H9 (cell line): Measurements from ENCODE around the gene ACOT2. TPM values are rescaled to one million over a fixed set of nuclear protein-coding genes. Genes with fewer than 3 reads are reported as not detected.

Source experiments
- DNase-seq: peaks from one replicate; pipeline ENCODE4 v3.0.0-alpha.2; 2017
- H2AFZ ChIP-seq: one replicate; pipeline ENCODE4 v1.6.1; 2013; ENCODE audit warnings: mild to moderate bottlenecking, low read length, control low read depth, moderate library complexity
- H2AK5ac ChIP-seq: 2 replicates; pipeline ENCODE4 v1.6.1; 2013; ENCODE audit warnings: low read length, control low read depth, mixed read lengths; ENCODE audit not compliant: insufficient read length
- H2BK120ac ChIP-seq: one replicate; pipeline ENCODE4 v1.6.1; 2013; ENCODE audit warnings: low read depth, mild to moderate bottlenecking, low read length, control low read depth, inconsistent platforms; ENCODE audit not compliant: poor library complexity, severe bottlenecking
- H2BK12ac ChIP-seq: 2 replicates; pipeline ENCODE4 v1.6.1; 2013; ENCODE audit warnings: low read length, control low read depth, mixed read lengths, low read depth; ENCODE audit not compliant: insufficient read length
- H2BK15ac ChIP-seq: 2 replicates; pipeline ENCODE4 v1.6.1; 2013; ENCODE audit warnings: low read depth, low read length, control low read depth
- H2BK20ac ChIP-seq: one replicate; pipeline ENCODE4 v1.6.1; 2013; ENCODE audit warnings: low read depth, mild to moderate bottlenecking, low read length, control low read depth, inconsistent platforms; ENCODE audit not compliant: poor library complexity, severe bottlenecking
- H2BK5ac ChIP-seq: 2 replicates; pipeline ENCODE4 v1.6.1; 2013; ENCODE audit warnings: low read length, control low read depth, mixed read lengths; ENCODE audit not compliant: insufficient read length
- H3K14ac ChIP-seq: 2 replicates; pipeline ENCODE4 v1.6.1; 2013; ENCODE audit warnings: low read length, control low read depth; ENCODE audit not compliant: insufficient read depth
- H3K18ac ChIP-seq: 2 replicates; pipeline ENCODE4 v1.6.1; 2013; ENCODE audit warnings: low read depth, mild to moderate bottlenecking, mixed read lengths, low read length, control low read depth; ENCODE audit not compliant: insufficient read length
- H3K23ac ChIP-seq: 2 replicates; pipeline ENCODE4 v1.6.1; 2013; ENCODE audit warnings: low read length, control low read depth, mixed read lengths, low read depth; ENCODE audit not compliant: insufficient read length
- H3K23me2 ChIP-seq: 2 replicates; pipeline ENCODE4 v1.6.1; 2013; ENCODE audit warnings: low read depth, mild to moderate bottlenecking, mixed read lengths, low read length, control low read depth; ENCODE audit not compliant: insufficient read length, poor library complexity, severe bottlenecking
- H3K27ac ChIP-seq: 2 replicates; pipeline ENCODE4 v1.5.1; 2013; ENCODE audit warnings: low read length, control low read depth, mixed read lengths, low read depth; ENCODE audit not compliant: insufficient read length
- H3K27me3 ChIP-seq: 2 replicates; pipeline ENCODE4 v1.6.1; 2013; ENCODE audit warnings: low read length, control low read depth, inconsistent platforms; ENCODE audit not compliant: insufficient read depth
- H3K4ac ChIP-seq: 2 replicates; pipeline ENCODE4 v1.6.1; 2013; ENCODE audit warnings: low read depth, mild to moderate bottlenecking, control low read depth, inconsistent platforms, low read length, moderate library complexity
- H3K4me1 ChIP-seq: 2 replicates; pipeline ENCODE4 v1.6.1; 2013; ENCODE audit warnings: low read length, control low read depth, inconsistent platforms; ENCODE audit not compliant: insufficient read depth
- H3K4me2 ChIP-seq: 2 replicates; pipeline ENCODE4 v1.6.1; 2013; ENCODE audit warnings: low read length, control low read depth, mixed read lengths; ENCODE audit not compliant: insufficient read length, insufficient read depth
- H3K56ac ChIP-seq: 2 replicates; pipeline ENCODE4 v1.6.1; 2013; ENCODE audit warnings: low read depth, mild to moderate bottlenecking, mixed read lengths, low read length, control low read depth; ENCODE audit not compliant: insufficient read length
- H3K79me1 ChIP-seq: 2 replicates; pipeline ENCODE4 v1.6.1; 2013; ENCODE audit warnings: low read depth, mild to moderate bottlenecking, moderate library complexity, low read length, control low read depth, inconsistent platforms; ENCODE audit not compliant: insufficient read depth, poor library complexity, severe bottlenecking
- H3K79me2 ChIP-seq: 2 replicates; pipeline ENCODE4 v1.6.1; 2013; ENCODE audit warnings: low read length, control low read depth, inconsistent platforms; ENCODE audit not compliant: insufficient read depth
- H3K9ac ChIP-seq: 2 replicates; pipeline ENCODE4 v1.6.1; 2013; ENCODE audit warnings: low read length, control low read depth, mixed read lengths; ENCODE audit not compliant: insufficient read length; ENCODE audit errors: extremely low read depth
- H3K9me3 ChIP-seq: one replicate; pipeline ENCODE4 v1.6.1; 2013; ENCODE audit warnings: low read depth, low read length, inconsistent platforms; ENCODE audit not compliant: control insufficient read depth
- H3T11ph ChIP-seq: one replicate; pipeline ENCODE4 v1.6.1; 2013; ENCODE audit warnings: mild to moderate bottlenecking, low read length, control low read depth, inconsistent platforms
- H4K20me1 ChIP-seq: one replicate; pipeline ENCODE4 v1.6.1; 2013; ENCODE audit not compliant: control insufficient read depth, insufficient read length, insufficient read depth
- H4K5ac ChIP-seq: 2 replicates; pipeline ENCODE4 v1.6.1; 2013; ENCODE audit warnings: low read depth, mild to moderate bottlenecking, mixed read lengths, low read length, control low read depth; ENCODE audit not compliant: insufficient read length
- H4K8ac ChIP-seq: replicated peaks from 2 replicates; pipeline ENCODE4 v1.6.1; 2013; ENCODE audit warnings: low read length, control low read depth, mixed read lengths, low read depth; ENCODE audit not compliant: insufficient read length
- H4K91ac ChIP-seq: 2 replicates; pipeline ENCODE4 v1.6.1; 2013; ENCODE audit warnings: low read depth, mild to moderate bottlenecking, moderate library complexity, mixed read lengths, low read length, control low read depth; ENCODE audit not compliant: insufficient read length
- H3K27ac Mint-ChIP-seq, 3 experiments: 2 replicates in 2 of 3; 3 replicates in 1 of 3; pipeline ENCODE4 v1.8.0; 2020 to 2021; ENCODE audit warnings: mixed read lengths in 3 of 3, mild to moderate bottlenecking in 1 of 3, moderate library complexity in 1 of 3
- H3K27me3 Mint-ChIP-seq: 2 replicates; pipeline ENCODE4 v1.8.0; 2021; ENCODE audit warnings: low read depth, mild to moderate bottlenecking, moderate library complexity, mixed read lengths
- H3K36me3 Mint-ChIP-seq, 3 experiments: 2 replicates in 2 of 3; 3 replicates in 1 of 3; pipeline ENCODE4 v1.8.0; 2020 to 2021; ENCODE audit warnings: low read depth in 3 of 3, mixed read lengths in 3 of 3; ENCODE audit not compliant: insufficient read depth in 1 of 3
- H3K4me1 Mint-ChIP-seq, 2 experiments: 2 replicates each; pipeline ENCODE4 v1.8.0; 2020; ENCODE audit warnings: mixed read lengths in 2 of 2
- H3K4me3 Mint-ChIP-seq, 2 experiments: 2 replicates in 1 of 2; 3 replicates in 1 of 2; pipeline ENCODE4 v1.8.0; 2020 to 2021; ENCODE audit warnings: mild to moderate bottlenecking in 2 of 2, mixed read lengths in 2 of 2, moderate library complexity in 1 of 2
- H3K9me3 Mint-ChIP-seq, 2 experiments: 2 replicates in 1 of 2; 3 replicates in 1 of 2; pipeline ENCODE4 v1.8.0; 2020; ENCODE audit warnings: mild to moderate bottlenecking in 2 of 2, mixed read lengths in 2 of 2, moderate library complexity in 1 of 2
- WGBS: extraction: QIAGEN DNeasy Blood & Tissue Kit; methylation state at CpG from one replicate; pipeline ENCODE4 v1.1.7; 2013; ENCODE audit warnings: missing lambda C conversion rate, low lambda C conversion rate, mixed read lengths; ENCODE audit not compliant: insufficient read length; ENCODE audit errors: extremely low coverage; 5-methylcytosine and 5-hydroxymethylcytosine counted together
- total RNA-seq: library from RNA; stranded (reverse); gene quantifications from 2 replicates; pipeline ENCODE4 v1.2.1, GENCODE V29; 2021
- TF ChIP-seq, protein P1 (sequence below): fragments of 200-600 bp; sonication (generic); conservative IDR thresholded peaks from 3 replicates; pipeline ENCODE4 v1.8.0; 2021; ENCODE audit warnings: antibody characterized with exemption, mild to moderate bottlenecking

The ACOT2 gene
- total RNA-seq, 1 experiment from 2014 or later = 10.2 TPM

DNA sequence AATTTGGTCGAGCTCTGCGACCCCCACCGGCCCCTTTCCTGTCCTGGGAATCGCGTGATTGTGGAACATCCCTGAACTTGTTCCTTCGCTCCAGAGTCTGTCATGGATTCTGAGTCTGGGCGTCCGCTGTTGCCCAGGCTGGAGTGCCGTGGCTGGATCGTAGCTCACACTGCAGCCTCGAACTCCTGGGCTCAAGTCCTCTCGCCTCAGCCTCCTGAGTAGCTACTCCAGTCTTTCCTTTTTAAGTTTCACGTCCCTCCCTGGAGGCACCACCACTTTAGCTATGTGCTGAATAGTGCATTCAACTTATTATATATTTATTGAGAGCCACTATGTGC lies 44.0 kb downstream of the ACOT2 start:
- H3K14ac ChIP-seq = 0 out of 2 replicates have a peak overlapping the region, but pooled peaks have one; percentile 18
- H3K27ac Mint-ChIP-seq = 0 out of 7 replicates have a peak overlapping the region, but pooled peaks of 1 of the 3 experiments have one; percentile 49
- no peak overlapping the region for H2BK5ac ChIP-seq
- no peak overlapping the region for H3K9ac ChIP-seq
- no peak overlapping the region for H2BK120ac ChIP-seq
- H3T11ph ChIP-seq = no peak overlapping the region
- H3K18ac ChIP-seq = peak overlapping the region; percentile 1
- H3K79me2 ChIP-seq = no peaks in the 10 kb centered on the region
- no peak overlapping the region for H3K23ac ChIP-seq
- peak overlapping the region; percentile 76 to 91 for H3K4me3 Mint-ChIP-seq
- H3K4me1 Mint-ChIP-seq = peaks cover 8 to 12% of the 10 kb centered on the region in 2 experiments
- H3K4me1 ChIP-seq = no peaks in the 10 kb centered on the region
- H4K20me1 ChIP-seq = no peaks in the 10 kb centered on the region
- peaks cover 40% of the 10 kb centered on the region for H3K27me3 Mint-ChIP-seq
- TF ChIP-seq, protein P1, sequence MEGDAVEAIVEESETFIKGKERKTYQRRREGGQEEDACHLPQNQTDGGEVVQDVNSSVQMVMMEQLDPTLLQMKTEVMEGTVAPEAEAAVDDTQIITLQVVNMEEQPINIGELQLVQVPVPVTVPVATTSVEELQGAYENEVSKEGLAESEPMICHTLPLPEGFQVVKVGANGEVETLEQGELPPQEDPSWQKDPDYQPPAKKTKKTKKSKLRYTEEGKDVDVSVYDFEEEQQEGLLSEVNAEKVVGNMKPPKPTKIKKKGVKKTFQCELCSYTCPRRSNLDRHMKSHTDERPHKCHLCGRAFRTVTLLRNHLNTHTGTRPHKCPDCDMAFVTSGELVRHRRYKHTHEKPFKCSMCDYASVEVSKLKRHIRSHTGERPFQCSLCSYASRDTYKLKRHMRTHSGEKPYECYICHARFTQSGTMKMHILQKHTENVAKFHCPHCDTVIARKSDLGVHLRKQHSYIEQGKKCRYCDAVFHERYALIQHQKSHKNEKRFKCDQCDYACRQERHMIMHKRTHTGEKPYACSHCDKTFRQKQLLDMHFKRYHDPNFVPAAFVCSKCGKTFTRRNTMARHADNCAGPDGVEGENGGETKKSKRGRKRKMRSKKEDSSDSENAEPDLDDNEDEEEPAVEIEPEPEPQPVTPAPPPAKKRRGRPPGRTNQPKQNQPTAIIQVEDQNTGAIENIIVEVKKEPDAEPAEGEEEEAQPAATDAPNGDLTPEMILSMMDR = no peak
- H3K4ac ChIP-seq = no peak overlapping the region
- H3K9me3 ChIP-seq = no peaks in the 10 kb centered on the region
- H4K91ac ChIP-seq = no peak overlapping the region
- H2AFZ ChIP-seq = no peak overlapping the region
- no peak overlapping the region for H4K8ac ChIP-seq
- no peak overlapping the region for H2BK15ac ChIP-seq
- H2AK5ac ChIP-seq = no peak overlapping the region
- H3K27me3 ChIP-seq = peaks cover 6% of the 10 kb centered on the region; the same call in 1 of the 2 replicates
- H3K79me1 ChIP-seq = no peaks in the 10 kb centered on the region
- peaks cover 4 to 7% (median 5%) of the 10 kb centered on the region in 3 experiments; a peak in 6 of 7 replicates for H3K36me3 Mint-ChIP-seq
- peaks cover 3% of the 10 kb centered on the region in 2 experiments; a peak in 3 of 5 replicates for H3K9me3 Mint-ChIP-seq
- peak overlapping the region; percentile 61 for H3K4me2 ChIP-seq
- no CpG with 5 or more reads among the region's 13 CpGs for WGBS
- DNase-seq = no peak
- no peak overlapping the region for H2BK12ac ChIP-seq
- H3K27ac ChIP-seq = no peak overlapping the region
- no peak overlapping the region for H3K56ac ChIP-seq
- H2BK20ac ChIP-seq = no peak overlapping the region
- H4K5ac ChIP-seq = peak overlapping the region; percentile 70
- peaks cover 4% of the 10 kb centered on the region for H3K23me2 ChIP-seq
